Measurements from ENCODE around the gene MTCH1. TPM values are rescaled to one million over a fixed set of nuclear protein-coding genes. Genes with fewer than 3 reads are reported as not detected.
"Not testable (repeated sequence)": the region's sequence is repeated elsewhere in the genome, so short reads cannot be mapped to it uniquely, and the experiment has no call there.

Gene MTCH1
- total and polyA plus RNA-seq, 4 experiments from 2014 or later, result 94.1 to 151 (median 134) TPM

DNA sequence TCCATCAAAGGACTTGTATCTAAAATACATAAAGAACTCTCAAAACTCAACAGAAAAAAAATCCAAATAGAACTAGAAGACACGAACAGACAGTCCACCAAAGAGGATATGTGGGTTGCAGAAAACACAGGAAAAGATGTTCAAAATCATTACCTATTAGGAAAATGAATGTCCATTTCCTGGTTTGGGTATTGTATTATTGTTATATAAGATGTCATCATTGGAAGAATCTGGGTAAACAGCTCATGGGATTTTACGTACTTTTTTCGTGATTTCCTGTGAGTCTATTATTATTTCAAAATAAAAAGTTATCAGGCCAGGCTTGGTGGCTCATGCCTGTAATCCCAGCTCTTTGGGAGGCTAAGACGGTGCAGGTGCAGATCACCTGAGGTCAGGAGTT lies 40.7 kb downstream of the MTCH1 start:
- Histone ChIP-seq H3K27me3 (ENCODE audit: insufficient read depth, low read length) (no peaks in the 10 kb centered on the region), H3K4me3 (ENCODE audit: low read length in 2 of 2) (no peak overlapping the region), H3K9me3 (ENCODE audit: control insufficient read depth in 1 of 2, low read length in 2 of 2) (no peaks in the 10 kb centered on the region), H3K27ac (ENCODE audit: low read depth, low read length) (no peak overlapping the region), H3K36me3 (ENCODE audit: insufficient read depth, low read length) (no peaks in the 10 kb centered on the region), H3K4me1 (ENCODE audit: insufficient read depth, low read length) (peaks cover 22% of the 10 kb centered on the region)
- intact Hi-C loops (cut with micrococcal nuclease), result no loop called here
- Mint-ChIP-seq H3K27me3 (peaks cover 0 to 3% of the 10 kb centered on the region in 2 donors), H3K4me3 (no peak overlapping the region), H3K27ac (no peak overlapping the region), H3K9me3 (no peaks in the 10 kb centered on the region), H3K36me3 (no peaks in the 10 kb centered on the region), H3K4me1 (peaks cover 11 to 36% (median 26%) of the 10 kb centered on the region in 4 donors)
- ChIA-PET CTCF (ENCODE audit: partially characterized antibody) (no interaction called here), POLR2A (ENCODE audit: partially characterized antibody) (no interaction called here)
- no peak for DNase-seq

DNA sequence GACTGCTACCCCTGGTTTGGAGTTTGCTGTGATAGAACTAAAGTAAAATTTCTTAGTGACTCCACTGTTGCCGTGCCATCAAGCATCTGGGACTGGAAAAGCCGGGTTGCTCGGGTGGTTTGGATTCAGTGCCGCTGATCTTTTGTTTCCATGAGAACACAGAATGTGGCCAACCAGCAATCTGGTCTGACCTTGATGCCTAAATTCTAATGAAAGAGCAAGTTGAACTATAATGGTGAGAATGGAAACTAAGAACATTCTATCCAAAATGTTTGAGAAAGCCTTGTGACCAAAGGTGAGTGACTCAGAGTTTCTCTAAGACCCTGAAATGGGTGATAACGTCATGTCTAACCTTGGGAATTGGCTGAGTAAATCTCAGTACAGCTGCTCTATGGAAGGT lies 41.3 kb downstream of the MTCH1 start:
- H3K27me3 ChIP-seq (ENCODE audit: insufficient read depth, low read length), result no peaks in the 10 kb centered on the region
- Mint-ChIP-seq H3K9me3 (no peaks in the 10 kb centered on the region), H3K27ac (peak overlapping the region in 1 of 7 donors; percentile 36), H3K4me1 (peaks cover 11 to 29% (median 23%) of the 10 kb centered on the region in 4 donors), H3K36me3 (no peaks in the 10 kb centered on the region), H3K27me3 (peaks cover 2 to 8% of the 10 kb centered on the region in 2 donors), H3K4me3 (no peak overlapping the region)
- CTCF ChIA-PET (ENCODE audit: partially characterized antibody), result no interaction called here
- H3K4me1 ChIP-seq (ENCODE audit: insufficient read depth, low read length), result peaks cover 22% of the 10 kb centered on the region
- DNase-seq, result no peak
- H3K36me3 ChIP-seq (ENCODE audit: insufficient read depth, low read length), result no peaks in the 10 kb centered on the region
- intact Hi-C loops (cut with micrococcal nuclease), result no loop called here
- no peak overlapping the region for H3K27ac ChIP-seq (ENCODE audit: low read depth, low read length)
- no peaks in the 10 kb centered on the region for H3K9me3 ChIP-seq (ENCODE audit: control insufficient read depth in 1 of 2, low read length in 2 of 2)
- no peak overlapping the region for H3K4me3 ChIP-seq (ENCODE audit: low read length in 2 of 2)
- POLR2A ChIA-PET (ENCODE audit: partially characterized antibody), result no interaction called here

DNA sequence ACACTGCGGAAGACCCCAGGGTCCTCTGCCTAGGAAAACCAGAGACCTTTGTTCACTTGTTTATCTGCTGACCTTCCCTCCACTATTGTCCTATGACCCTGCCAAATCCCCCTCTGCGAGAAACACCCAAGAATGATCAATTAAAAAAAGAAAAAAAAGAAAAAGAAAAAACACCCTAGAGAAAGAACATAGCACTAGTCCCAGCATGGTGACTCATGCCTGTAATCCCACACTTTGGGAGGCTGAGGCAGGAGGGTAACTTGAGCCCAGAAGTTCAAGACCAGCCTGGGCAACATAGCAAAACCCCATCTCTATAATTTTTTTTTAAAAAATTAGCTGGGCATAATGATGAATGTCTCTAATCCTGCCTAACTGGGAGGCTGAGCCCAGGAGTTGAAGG lies 43.7 kb downstream of the MTCH1 start:
- Mint-ChIP-seq H3K4me1 (peaks cover 1 to 11% (median 8%) of the 10 kb centered on the region in 4 donors), H3K27me3 (peaks cover 5 to 13% of the 10 kb centered on the region in 2 donors), H3K27ac (peak overlapping the region in 1 of 7 donors; percentile 56)
- H3K36me3 ChIP-seq (ENCODE audit: insufficient read depth, low read length); H3K27ac ChIP-seq (ENCODE audit: low read depth, low read length); H3K4me3 Mint-ChIP-seq; POLR2A ChIA-PET (ENCODE audit: partially characterized antibody); H3K27me3 ChIP-seq (ENCODE audit: insufficient read depth, low read length); H3K4me3 ChIP-seq (ENCODE audit: low read length in 2 of 2); H3K9me3 ChIP-seq (ENCODE audit: control insufficient read depth in 1 of 2, low read length in 2 of 2); DNase-seq; H3K36me3 Mint-ChIP-seq; H3K4me1 ChIP-seq (ENCODE audit: insufficient read depth, low read length); H3K9me3 Mint-ChIP-seq; CTCF ChIA-PET (ENCODE audit: partially characterized antibody); intact Hi-C loops (cut with micrococcal nuclease): not testable (repeated sequence)

DNA sequence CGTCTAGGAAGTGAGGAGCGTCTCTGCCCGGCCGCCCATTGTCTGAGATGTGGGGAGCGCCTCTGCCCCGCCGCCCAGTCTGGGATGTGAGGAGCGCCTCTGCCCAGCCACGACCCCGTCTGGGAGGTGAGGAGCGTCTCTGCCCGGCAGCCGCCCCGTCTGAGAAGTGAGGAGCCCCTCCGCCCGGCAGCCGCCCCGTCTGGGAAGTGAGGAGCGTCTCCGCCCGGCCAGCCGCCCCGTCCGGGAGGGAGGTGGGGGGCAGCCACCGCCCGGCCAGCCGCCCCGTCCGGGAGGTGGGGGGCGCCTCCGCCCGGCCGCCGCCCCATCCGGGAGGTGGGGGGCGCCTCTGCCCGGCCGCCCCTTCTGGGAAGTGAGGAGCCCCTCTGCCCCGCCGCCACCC lies 44.4 kb downstream of the MTCH1 start:
- H3K9me3 ChIP-seq (ENCODE audit: control insufficient read depth in 1 of 2, low read length in 2 of 2); H3K36me3 ChIP-seq (ENCODE audit: insufficient read depth, low read length); intact Hi-C loops (cut with micrococcal nuclease); H3K4me1 Mint-ChIP-seq; H3K27ac Mint-ChIP-seq; POLR2A ChIA-PET (ENCODE audit: partially characterized antibody); H3K27me3 ChIP-seq (ENCODE audit: insufficient read depth, low read length); DNase-seq; H3K9me3 Mint-ChIP-seq; H3K4me3 Mint-ChIP-seq; H3K27ac ChIP-seq (ENCODE audit: low read depth, low read length); H3K4me1 ChIP-seq (ENCODE audit: insufficient read depth, low read length); H3K4me3 ChIP-seq (ENCODE audit: low read length in 2 of 2); H3K36me3 Mint-ChIP-seq; CTCF ChIA-PET (ENCODE audit: partially characterized antibody): not testable (repeated sequence)
- peaks cover 5 to 13% of the 10 kb centered on the region in 2 donors for H3K27me3 Mint-ChIP-seq

DNA sequence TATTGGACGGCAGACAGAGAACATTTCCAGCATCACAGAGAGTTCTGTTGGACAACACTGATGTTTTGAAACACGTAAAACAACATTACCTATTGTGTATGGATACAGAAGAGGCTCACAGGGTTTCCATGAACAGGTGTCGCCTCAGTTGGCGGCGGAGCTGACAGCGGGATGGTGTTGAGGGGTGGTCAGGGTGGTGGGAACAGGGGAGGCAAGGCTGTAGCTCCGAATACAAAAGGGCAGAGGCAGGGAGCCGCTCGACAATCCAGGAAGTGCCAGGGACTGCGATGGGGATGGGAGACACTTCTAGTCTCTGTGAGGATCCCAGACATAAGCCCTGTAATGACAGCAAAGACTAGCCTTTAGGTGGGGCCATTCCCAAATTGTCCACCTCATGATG lies 46.0 kb downstream of the MTCH1 start:
- CTCF ChIA-PET (ENCODE audit: partially characterized antibody), result no interaction called here
- Histone ChIP-seq H3K27me3 (ENCODE audit: insufficient read depth, low read length) (no peaks in the 10 kb centered on the region), H3K4me3 (ENCODE audit: low read length in 2 of 2) (no peak overlapping the region), H3K9me3 (ENCODE audit: control insufficient read depth in 1 of 2, low read length in 2 of 2) (no peaks in the 10 kb centered on the region), H3K36me3 (ENCODE audit: insufficient read depth, low read length) (no peaks in the 10 kb centered on the region), H3K4me1 (ENCODE audit: insufficient read depth, low read length) (no peaks in the 10 kb centered on the region), H3K27ac (ENCODE audit: low read depth, low read length) (no peak overlapping the region)
- POLR2A ChIA-PET (ENCODE audit: partially characterized antibody), result no interaction called here
- H3K27ac Mint-ChIP-seq, result no peak overlapping the region
- peaks cover 0 to 3% (median 0%) of the 10 kb centered on the region in 4 donors for H3K4me1 Mint-ChIP-seq
- H3K36me3 Mint-ChIP-seq, result no peaks in the 10 kb centered on the region
- H3K27me3 Mint-ChIP-seq, result peaks cover 5 to 13% of the 10 kb centered on the region in 2 donors
- H3K9me3 Mint-ChIP-seq, result no peaks in the 10 kb centered on the region
- intact Hi-C loops (cut with micrococcal nuclease), result no loop called here
- no peak for DNase-seq
- no peak overlapping the region for H3K4me3 Mint-ChIP-seq

DNA sequence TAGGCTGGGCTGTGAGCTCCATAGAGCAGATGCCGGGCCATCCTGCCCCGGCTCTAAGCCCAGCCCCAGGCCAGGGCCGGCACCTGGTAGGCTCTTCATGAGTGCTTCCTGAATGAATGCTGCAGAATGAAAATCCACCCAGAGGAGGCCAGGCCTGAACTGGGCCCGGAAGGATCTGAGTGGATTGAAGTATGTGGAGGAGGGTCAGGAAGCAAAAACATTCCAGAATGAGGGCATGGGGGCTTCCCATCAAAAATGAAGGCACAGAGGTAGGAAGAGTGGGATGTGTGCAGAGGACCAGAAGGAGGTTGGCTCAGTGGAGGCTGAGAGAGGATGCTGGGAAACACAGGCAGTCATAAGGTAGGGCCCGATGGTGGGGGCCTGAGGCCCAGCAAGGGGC lies 47.0 kb downstream of the MTCH1 start:
- H3K4me3 Mint-ChIP-seq, result not testable (repeated sequence)
- peak overlapping the region in 1 of 7 donors; percentile 68 for H3K27ac Mint-ChIP-seq

DNA sequence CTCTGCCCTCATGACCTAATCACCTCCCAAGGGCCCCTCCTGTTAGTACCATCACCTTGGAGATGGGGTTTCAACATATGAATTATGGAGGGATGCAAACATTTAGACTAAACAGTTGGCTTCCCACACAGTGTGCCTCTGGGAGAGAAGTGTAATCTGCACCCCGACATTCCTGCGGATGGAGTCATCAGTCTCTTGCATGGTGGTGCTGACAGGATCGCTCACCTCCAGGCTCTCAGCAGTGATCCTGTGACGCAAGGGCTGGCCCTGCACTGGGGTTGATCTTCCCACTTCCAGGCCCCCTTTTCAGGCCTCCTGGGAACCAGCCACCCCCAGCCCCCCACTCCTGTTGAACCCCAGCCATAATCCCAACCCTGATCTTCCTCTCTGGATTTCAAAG lies 47.5 kb downstream of the MTCH1 start:
- ChIA-PET POLR2A (ENCODE audit: partially characterized antibody) (no interaction called here), CTCF (ENCODE audit: partially characterized antibody) (no interaction called here)
- H3K9me3 ChIP-seq (ENCODE audit: control insufficient read depth in 1 of 2, low read length in 2 of 2), result no peaks in the 10 kb centered on the region
- peaks cover 5 to 13% of the 10 kb centered on the region in 2 donors for H3K27me3 Mint-ChIP-seq
- DNase-seq, result no peak
- no peaks in the 10 kb centered on the region for H3K36me3 ChIP-seq (ENCODE audit: insufficient read depth, low read length)
- no peak overlapping the region for H3K27ac ChIP-seq (ENCODE audit: low read depth, low read length)
- no peaks in the 10 kb centered on the region for H3K36me3 Mint-ChIP-seq
- H3K4me1 ChIP-seq (ENCODE audit: insufficient read depth, low read length), result no peaks in the 10 kb centered on the region
- no peak overlapping the region for H3K27ac Mint-ChIP-seq
- no peak overlapping the region for H3K4me3 ChIP-seq (ENCODE audit: low read length in 2 of 2)
- H3K27me3 ChIP-seq (ENCODE audit: insufficient read depth, low read length), result no peaks in the 10 kb centered on the region
- no peak overlapping the region for H3K4me3 Mint-ChIP-seq
- H3K9me3 Mint-ChIP-seq, result no peaks in the 10 kb centered on the region
- intact Hi-C loops (cut with micrococcal nuclease), result no loop called here
- H3K4me1 Mint-ChIP-seq, result peaks cover 0 to 3% (median 0%) of the 10 kb centered on the region in 4 donors

More for the DNA sequence above, 47.0 kb downstream of the MTCH1 start:
- H3K9me3 Mint-ChIP-seq; H3K36me3 Mint-ChIP-seq; H3K4me3 ChIP-seq (ENCODE audit: low read length in 2 of 2); H3K36me3 ChIP-seq (ENCODE audit: insufficient read depth, low read length); H3K9me3 ChIP-seq (ENCODE audit: control insufficient read depth in 1 of 2, low read length in 2 of 2); POLR2A ChIA-PET (ENCODE audit: partially characterized antibody); H3K4me1 ChIP-seq (ENCODE audit: insufficient read depth, low read length); CTCF ChIA-PET (ENCODE audit: partially characterized antibody); H3K4me1 Mint-ChIP-seq; intact Hi-C loops (cut with micrococcal nuclease); DNase-seq; H3K27ac ChIP-seq (ENCODE audit: low read depth, low read length); H3K27me3 ChIP-seq (ENCODE audit: insufficient read depth, low read length): not testable (repeated sequence)
- H3K27me3 Mint-ChIP-seq, result peaks cover 5 to 13% of the 10 kb centered on the region in 2 donors

DNA sequence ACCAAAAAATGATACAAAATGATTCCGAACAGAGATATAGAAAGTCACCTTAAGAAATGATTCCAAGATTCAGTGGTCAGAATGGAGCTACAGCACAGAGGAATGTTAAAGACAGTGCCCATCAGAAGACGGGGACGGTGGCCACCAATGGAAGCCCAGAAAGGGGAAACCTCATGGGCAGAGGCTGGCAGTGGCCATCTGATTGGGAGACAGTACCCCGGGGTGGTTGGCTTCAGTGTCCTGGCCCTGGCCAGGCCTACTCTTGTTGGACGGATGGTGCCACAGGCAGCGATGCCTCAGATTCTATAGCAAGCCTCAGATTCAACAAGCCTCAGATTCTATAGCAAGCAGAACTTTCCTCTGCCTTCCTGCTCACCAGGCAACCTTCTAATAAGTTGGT lies 48.1 kb downstream of the MTCH1 start:
- CTCF ChIA-PET (ENCODE audit: partially characterized antibody), result no interaction called here
- peaks cover 5 to 11% of the 10 kb centered on the region in 2 donors for H3K27me3 Mint-ChIP-seq
- H3K36me3 ChIP-seq (ENCODE audit: insufficient read depth, low read length), result no peaks in the 10 kb centered on the region
- no peak overlapping the region for H3K4me3 ChIP-seq (ENCODE audit: low read length in 2 of 2)
- no peaks in the 10 kb centered on the region for H3K9me3 Mint-ChIP-seq
- DNase-seq, result no peak
- peaks cover 0 to 2% (median 0%) of the 10 kb centered on the region in 4 donors for H3K4me1 Mint-ChIP-seq
- H3K27me3 ChIP-seq (ENCODE audit: insufficient read depth, low read length), result no peaks in the 10 kb centered on the region
- H3K27ac ChIP-seq (ENCODE audit: low read depth, low read length), result no peak overlapping the region
- H3K4me3 Mint-ChIP-seq, result no peak overlapping the region
- POLR2A ChIA-PET (ENCODE audit: partially characterized antibody), result no interaction called here
- no peaks in the 10 kb centered on the region for H3K9me3 ChIP-seq (ENCODE audit: control insufficient read depth in 1 of 2, low read length in 2 of 2)
- H3K27ac Mint-ChIP-seq, result no peak overlapping the region
- no peaks in the 10 kb centered on the region for H3K36me3 Mint-ChIP-seq
- intact Hi-C loops (cut with micrococcal nuclease), result no loop called here
- H3K4me1 ChIP-seq (ENCODE audit: insufficient read depth, low read length), result no peaks in the 10 kb centered on the region
